Large intestine (tissue), 3 donors: ENCODE results near the gene MMP23B. TPM values are rescaled to one million over a fixed set of nuclear protein-coding genes. Genes with fewer than 3 reads are reported as not detected.

Source experiments
- DNase-seq, 2 donors: peaks; one replicate each; pipeline versions ENCODE4 v3.0.0 to v3.0.0-alpha.2; 2013
- H3K27ac ChIP-seq: one replicate; pipeline ENCODE4 v1.5.1; 2013; ENCODE audit warnings: low read length
- H3K27me3 ChIP-seq: 2 replicates; pipeline ENCODE4 v1.6.1; 2013; ENCODE audit warnings: low read length; ENCODE audit not compliant: control insufficient read depth, insufficient read depth
- H3K36me3 ChIP-seq: 2 replicates; pipeline ENCODE4 v1.6.1; 2013; ENCODE audit warnings: low read length; ENCODE audit not compliant: control insufficient read depth, insufficient read depth
- H3K4me1 ChIP-seq: one replicate; pipeline ENCODE4 v1.6.1; 2013; ENCODE audit warnings: low read length; ENCODE audit not compliant: control insufficient read depth, insufficient read depth
- H3K4me3 ChIP-seq: one replicate; pipeline ENCODE4 v1.5.1; 2013; ENCODE audit warnings: low read length
- H3K9me3 ChIP-seq: one replicate; pipeline ENCODE4 v1.6.1; 2013; ENCODE audit warnings: mild to moderate bottlenecking, low read depth, low read length, moderate library complexity; ENCODE audit not compliant: control insufficient read depth
- WGBS: methylation state at CpG from one replicate; pipeline ENCODE4 v1.1.5; 2013; ENCODE audit warnings: low lambda C conversion rate; ENCODE audit not compliant: insufficient coverage; 5-methylcytosine and 5-hydroxymethylcytosine counted together
- polyA plus RNA-seq: library from polyadenylated mRNA; unstranded; fragments of 120-200 nt; gene quantifications from one replicate; pipeline ENCODE4 v1.2.1, GENCODE V29; 2013

MMP23B gene
- polyA plus RNA-seq, 1 donor, result 10.7 TPM

DNA sequence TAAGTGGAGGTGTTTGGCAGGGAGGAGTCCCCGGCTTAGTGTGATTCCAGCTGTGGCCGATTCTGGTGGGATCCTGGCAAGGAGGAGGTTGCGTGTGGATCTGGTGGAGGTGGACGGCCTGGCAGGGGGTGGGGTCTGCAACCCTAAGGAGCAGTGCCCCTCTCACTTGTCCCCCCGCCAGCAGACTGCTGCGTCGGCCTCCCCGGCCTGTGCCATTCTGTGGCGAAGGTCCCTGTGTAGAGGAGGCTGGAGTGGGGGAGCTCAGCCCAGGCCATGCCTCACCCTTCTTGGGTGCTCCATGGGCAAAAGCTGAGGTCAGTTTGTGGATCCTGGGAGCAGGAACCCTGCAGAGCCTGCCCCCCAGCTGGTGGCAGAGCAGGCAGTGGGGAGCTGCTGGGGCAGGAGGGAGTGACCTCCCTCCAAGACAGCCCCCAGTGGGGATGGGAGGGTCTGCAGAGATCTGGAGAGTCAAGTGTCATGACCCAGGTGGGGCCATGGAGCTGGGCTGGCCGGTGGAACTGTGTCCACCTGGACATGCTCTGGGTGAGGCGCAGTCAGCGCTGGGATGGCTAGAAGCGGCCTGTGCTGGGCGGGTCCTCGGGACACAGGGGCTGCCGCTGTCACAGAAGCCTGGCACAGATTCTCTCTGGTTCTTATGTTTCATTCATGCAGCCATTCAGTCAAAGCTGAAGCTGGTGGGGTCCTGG, 11.4 kb upstream of the MMP23B start:
- no peak for DNase-seq
- no peaks in the 10 kb centered on the region for H3K9me3 ChIP-seq
- no peak overlapping the region for H3K4me3 ChIP-seq
- no peak overlapping the region for H3K27ac ChIP-seq
- peaks cover 23% of the 10 kb centered on the region for H3K36me3 ChIP-seq
- peaks cover 5% of the 10 kb centered on the region for H3K4me1 ChIP-seq
- H3K27me3 ChIP-seq, result no peaks in the 10 kb centered on the region
- no CpG with 5 or more reads among the region's 16 CpGs for WGBS

DNA sequence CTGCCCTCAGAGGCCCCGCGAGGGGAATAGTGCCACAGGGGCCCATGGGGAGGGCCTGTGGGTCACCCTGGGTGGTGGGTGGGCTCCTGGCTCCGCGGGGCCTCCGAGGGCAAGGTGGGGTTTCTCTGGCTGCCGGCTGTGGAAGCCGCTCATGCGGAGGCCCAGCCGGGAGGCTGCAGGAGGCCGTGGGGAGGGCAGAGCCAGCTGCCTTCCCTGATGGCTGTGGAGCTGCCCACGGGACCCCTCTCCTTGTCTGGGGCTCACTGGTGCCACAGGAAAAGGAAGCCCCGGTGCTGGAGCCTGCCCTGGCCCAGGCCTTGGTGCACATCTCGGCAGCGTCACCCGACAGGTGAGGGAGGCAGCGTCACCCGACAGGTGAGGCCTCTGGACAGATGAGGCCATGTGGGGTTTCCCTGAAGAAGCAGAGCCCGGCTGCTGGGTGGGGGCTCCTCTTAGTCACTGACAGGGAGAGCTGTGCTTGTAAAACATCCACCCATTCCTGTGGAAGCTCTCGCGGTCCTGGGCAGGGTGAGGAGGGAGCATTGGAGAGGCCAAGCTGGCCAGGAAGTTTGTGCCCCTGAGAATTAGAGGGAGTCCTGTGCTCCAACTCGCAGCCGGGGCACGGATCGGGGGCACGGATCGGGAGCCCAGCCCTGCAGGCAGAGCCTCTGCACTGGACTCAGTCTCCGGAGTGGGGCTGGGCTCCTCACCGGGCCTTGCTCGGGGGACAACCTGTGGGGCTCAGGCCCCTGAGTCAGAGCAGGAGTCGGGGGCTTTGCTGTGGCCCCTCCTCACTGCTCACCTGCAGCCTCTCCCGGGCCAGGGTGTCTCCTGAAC, 10.6 kb upstream of the MMP23B start:
- no CpG with 5 or more reads among the region's 31 CpGs for WGBS
- no peak overlapping the region for H3K4me3 ChIP-seq
- H3K27me3 ChIP-seq, result no peaks in the 10 kb centered on the region
- H3K27ac ChIP-seq, result no peak overlapping the region
- peaks cover 5% of the 10 kb centered on the region for H3K4me1 ChIP-seq
- H3K9me3 ChIP-seq, result no peaks in the 10 kb centered on the region
- no peak for DNase-seq
- peaks cover 23% of the 10 kb centered on the region for H3K36me3 ChIP-seq

DNA sequence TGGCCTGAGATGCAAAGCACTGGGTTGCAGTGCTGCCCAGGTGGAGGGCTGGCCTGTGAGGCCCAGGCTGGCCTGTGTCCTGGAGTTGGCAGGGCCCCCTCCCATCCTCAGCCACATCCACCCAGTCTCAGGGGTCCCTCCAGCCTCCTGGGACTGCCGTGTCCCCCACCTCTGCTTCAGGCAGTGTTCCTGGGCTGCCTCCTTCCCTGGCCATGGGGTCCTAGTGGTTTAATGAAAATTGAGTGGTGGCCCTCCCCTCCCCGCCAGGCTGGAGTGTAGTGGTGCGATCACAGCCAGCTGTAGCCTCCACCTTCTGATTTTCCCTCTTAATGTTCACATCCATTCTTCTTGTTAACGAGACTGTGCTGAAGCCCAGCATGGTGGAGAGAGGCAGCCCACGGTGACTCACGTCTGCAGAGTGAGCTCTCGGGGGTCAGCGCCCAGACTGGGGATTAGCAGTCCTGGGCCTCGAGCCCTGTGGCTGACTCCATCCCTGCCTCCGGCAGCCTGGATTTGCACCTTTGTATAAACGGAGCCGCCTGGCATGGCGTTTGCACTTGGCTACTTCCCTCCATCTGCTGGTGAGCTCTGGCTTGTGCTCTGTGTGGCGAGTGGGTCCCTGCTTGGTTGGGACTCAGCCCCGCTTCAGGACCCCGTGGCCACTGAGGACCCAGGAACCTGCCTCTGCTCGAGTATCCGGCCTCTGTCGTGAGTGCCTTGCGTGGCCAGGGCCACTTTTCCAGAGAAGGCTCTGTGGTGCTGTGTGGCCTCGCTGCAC, 9.8 kb upstream of the MMP23B start:
- Histone ChIP-seq H3K4me1 (no peaks in the 10 kb centered on the region), H3K27ac (no peak overlapping the region)
- DNase-seq, result no peak

DNA sequence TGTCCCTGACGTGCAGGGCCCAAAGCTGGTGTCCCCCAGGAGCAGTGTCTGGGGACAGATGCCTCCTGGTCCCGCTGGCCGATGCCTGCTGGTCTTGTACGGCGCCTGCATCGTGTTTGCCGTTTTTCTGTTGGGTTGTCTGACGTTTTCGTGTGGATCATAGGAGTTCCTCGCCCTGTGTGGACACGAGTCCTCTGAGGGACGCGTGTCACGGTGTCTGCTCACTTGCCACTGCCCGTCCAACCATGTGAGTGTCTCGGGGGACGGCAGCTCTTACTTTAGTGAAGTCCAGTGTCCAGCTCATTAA, 9.2 kb upstream of the MMP23B start:
- Histone ChIP-seq H3K27ac (no peak overlapping the region), H3K27me3 (no peaks in the 10 kb centered on the region), H3K9me3 (no peaks in the 10 kb centered on the region), H3K4me1 (peaks cover 2% of the 10 kb centered on the region), H3K36me3 (peaks cover 27% of the 10 kb centered on the region), H3K4me3 (no peak overlapping the region)
- no CpG with 5 or more reads among the region's 17 CpGs for WGBS
- no peak for DNase-seq

More for the DNA sequence above, 9.8 kb upstream of the MMP23B start:
- WGBS, result no CpG with 5 or more reads among the region's 21 CpGs
- no peaks in the 10 kb centered on the region for H3K27me3 ChIP-seq
- no peak overlapping the region for H3K4me3 ChIP-seq
- no peaks in the 10 kb centered on the region for H3K9me3 ChIP-seq
- peaks cover 27% of the 10 kb centered on the region for H3K36me3 ChIP-seq

DNA sequence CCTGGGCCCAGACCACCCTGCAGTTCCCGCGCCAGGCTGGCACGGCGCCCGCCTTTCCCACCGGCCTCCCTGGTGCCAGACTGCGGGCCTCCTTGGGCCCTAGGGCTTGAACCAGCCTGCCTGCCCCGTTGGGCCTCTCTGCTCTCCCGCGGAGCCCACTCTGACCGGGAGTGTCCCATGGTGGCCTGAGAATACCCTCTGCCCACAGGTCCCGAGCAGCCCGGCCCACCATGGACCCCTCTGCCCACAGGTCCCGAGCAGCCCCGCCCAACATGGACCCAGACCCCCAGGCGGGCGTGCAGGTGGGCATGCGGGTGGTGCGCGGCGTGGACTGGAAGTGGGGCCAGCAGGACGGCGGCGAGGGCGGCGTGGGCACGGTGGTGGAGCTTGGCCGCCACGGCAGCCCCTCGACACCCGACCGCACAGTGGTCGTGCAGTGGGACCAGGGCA, 8.8 kb upstream of the MMP23B start:
- H3K27ac ChIP-seq, result no peak overlapping the region
- peaks cover 26% of the 10 kb centered on the region for H3K36me3 ChIP-seq
- no peak overlapping the region for H3K4me3 ChIP-seq
- WGBS, result no CpG with 5 or more reads among the region's 33 CpGs
- no peaks in the 10 kb centered on the region for H3K27me3 ChIP-seq
- H3K9me3 ChIP-seq, result no peaks in the 10 kb centered on the region
- DNase-seq, result no peak
- H3K4me1 ChIP-seq, result peaks cover 2% of the 10 kb centered on the region

DNA sequence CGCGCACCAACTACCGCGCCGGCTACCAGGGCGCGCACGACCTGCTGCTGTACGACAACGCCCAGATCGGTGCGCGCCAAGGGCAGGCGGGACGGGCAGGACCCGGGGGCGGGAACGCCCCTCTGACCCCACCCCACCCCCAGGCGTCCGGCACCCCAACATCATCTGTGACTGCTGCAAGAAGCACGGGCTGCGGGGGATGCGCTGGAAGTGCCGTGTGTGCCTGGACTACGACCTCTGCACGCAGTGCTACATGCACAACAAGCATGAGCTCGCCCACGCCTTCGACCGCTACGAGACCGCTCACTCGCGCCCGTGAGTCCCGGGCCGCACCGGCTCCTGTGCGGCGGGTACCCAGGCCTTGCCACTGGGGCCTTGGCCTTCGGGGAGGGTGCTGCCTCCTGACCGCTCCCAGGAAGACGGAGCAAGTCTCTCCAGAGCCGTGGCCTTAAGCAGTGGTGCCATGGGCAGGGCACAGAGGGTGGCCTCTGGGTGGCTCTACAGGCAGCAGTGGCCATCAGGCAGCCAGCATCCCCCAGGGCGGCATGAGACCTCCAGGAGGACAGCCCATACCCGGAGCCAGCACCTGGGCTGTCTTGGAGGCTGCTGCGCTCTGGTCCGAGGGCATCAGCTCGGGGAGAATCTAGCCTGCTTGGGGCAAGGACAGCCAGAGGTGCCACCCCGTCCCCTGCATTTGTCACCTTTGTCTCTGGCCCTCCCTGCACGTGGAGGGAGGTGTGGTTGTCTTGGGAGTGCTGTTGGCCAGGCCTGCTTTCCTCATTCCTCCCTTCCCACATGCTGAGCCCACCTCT, 8.1 kb upstream of the MMP23B start:
- peaks cover 2% of the 10 kb centered on the region for H3K4me1 ChIP-seq
- no peak overlapping the region for H3K4me3 ChIP-seq
- no peaks in the 10 kb centered on the region for H3K9me3 ChIP-seq
- H3K36me3 ChIP-seq, result peaks cover 21% of the 10 kb centered on the region
- no CpG with 5 or more reads among the region's 51 CpGs for WGBS
- H3K27ac ChIP-seq, result no peak overlapping the region
- no peak for DNase-seq
- H3K27me3 ChIP-seq, result no peaks in the 10 kb centered on the region

DNA sequence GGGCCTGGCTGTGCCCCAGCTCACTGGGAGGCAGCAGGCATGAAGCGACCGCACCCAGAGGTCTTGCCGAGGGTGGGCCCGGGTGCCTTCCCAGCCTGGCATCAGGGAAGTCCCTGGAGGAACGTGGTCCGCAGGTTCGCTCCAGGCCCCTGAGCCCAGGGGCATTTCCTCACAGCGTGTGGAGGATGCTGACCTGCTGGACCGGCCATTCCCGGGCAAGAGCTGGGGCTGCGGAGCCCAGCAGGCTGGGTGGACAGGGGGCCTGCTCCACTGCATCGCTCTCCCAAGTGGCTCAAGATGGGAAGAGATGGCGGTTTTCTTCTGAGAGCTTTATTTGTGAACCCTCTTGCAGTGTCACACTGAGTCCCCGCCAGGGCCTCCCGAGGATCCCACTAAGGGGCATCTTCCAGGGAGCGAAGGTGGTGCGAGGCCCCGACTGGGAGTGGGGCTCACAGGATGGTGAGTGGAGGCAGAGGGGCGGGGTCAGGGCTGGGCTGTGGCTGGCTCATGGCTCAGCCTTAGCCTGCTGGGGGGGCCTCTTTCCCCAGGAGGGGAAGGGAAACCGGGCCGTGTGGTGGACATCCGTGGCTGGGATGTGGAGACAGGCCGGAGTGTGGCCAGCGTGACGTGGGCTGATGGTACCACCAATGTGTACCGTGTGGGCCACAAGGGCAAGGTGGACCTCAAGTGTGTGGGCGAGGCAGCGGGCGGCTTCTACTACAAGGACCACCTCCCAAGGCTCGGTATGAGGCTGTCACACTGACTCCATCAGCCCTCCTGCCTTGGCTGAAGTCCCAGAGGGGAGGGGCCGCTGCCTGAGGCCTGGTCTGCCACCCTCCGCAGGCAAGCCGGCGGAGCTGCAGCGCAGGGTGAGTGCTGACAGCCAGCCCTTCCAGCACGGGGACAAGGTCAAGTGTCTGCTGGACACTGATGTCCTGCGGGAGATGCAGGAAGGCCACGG, 7.2 kb upstream of the MMP23B start:
- no peaks in the 10 kb centered on the region for H3K9me3 ChIP-seq
- H3K27me3 ChIP-seq, result no peaks in the 10 kb centered on the region
- H3K4me1 ChIP-seq, result peaks cover 2% of the 10 kb centered on the region
- no peak overlapping the region for H3K4me3 ChIP-seq
- H3K36me3 ChIP-seq, result peaks cover 19% of the 10 kb centered on the region
- no peak for DNase-seq
- no CpG with 5 or more reads among the region's 38 CpGs for WGBS
- H3K27ac ChIP-seq, result no peak overlapping the region

DNA sequence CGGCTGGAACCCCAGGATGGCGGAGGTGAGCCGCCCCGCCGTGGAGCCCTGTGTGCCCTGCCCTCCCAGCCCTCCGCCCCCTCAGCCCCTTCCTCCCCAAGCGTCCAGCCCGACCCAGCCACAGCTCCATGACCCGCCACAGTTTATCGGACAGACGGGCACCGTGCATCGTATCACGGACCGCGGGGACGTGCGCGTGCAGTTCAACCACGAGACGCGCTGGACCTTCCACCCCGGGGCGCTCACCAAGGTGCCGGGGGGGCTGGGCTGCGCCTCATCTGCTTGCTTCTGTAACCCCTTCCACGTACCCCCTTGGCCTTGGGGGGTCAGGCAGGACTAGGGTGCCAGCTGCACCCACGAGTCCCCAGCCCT, 6.6 kb upstream of the MMP23B start:
- H3K27ac ChIP-seq, result no peak overlapping the region
- H3K27me3 ChIP-seq, result peaks cover under 1% of the 10 kb centered on the region
- H3K4me3 ChIP-seq, result no peak overlapping the region
- H3K9me3 ChIP-seq, result no peaks in the 10 kb centered on the region
- no peak for DNase-seq
- H3K36me3 ChIP-seq, result peaks cover 19% of the 10 kb centered on the region
- peaks cover 2% of the 10 kb centered on the region for H3K4me1 ChIP-seq
- WGBS, result no CpG with 5 or more reads among the region's 28 CpGs

DNA sequence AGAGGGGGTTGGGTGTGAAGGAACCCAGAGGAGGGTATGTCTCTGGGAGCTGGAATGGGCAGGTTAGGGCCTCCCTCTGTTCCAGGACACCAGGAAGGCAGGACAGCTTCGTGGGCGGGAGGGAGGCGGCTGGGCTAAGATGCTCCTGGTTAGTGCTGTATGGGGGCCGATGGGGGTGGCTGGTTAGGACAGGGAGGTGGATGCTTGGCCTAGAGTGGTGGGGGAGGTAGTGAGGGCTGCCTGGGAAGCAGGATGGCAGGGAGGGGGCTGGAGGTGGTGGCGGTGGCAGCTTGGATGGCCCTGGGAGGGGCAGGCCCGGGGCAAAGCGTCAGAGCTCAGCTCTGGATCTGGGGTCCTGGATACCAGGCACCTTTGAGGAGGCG, 6.2 kb upstream of the MMP23B start:
- no peak overlapping the region for H3K4me3 ChIP-seq
- no peaks in the 10 kb centered on the region for H3K9me3 ChIP-seq
- H3K27me3 ChIP-seq, result peaks cover 5% of the 10 kb centered on the region
- H3K36me3 ChIP-seq, result peaks cover 19% of the 10 kb centered on the region
- no peak overlapping the region for H3K27ac ChIP-seq
- peaks cover 2% of the 10 kb centered on the region for H3K4me1 ChIP-seq
- no CpG with 5 or more reads among the region's 8 CpGs for WGBS
- no peak for DNase-seq
